ENCODE data around the gene PRICKLE2.

Gene PRICKLE2

DNA sequence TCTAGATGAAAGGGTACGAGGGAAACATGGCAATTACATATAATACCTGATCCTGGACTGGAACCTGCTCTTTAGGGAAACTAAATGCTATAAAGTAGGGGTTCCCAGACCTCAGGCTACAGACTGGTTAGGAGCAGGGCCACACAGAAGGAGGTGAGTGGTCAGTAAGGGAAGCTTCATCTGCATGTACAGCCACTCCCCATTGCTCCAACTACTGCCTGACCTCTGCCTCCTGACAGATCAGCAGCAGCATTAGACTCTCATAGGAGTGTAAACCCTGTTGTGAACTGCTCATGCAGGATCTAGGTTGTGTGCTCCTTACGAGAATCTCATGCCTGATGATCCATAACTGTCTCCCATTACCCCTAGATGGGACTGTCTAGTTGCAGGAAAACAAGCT is 123.1 kb downstream of the PRICKLE2 start:
- Histone ChIP-seq H3K27ac (ENCODE audit: insufficient read depth in 1 of 2, low read depth in 1 of 2, low read length in 2 of 2, poor library complexity in 1 of 2, severe bottlenecking in 2 of 2) (no peak overlapping the region), H3K4me1 (ENCODE audit: control extremely low read depth in 1 of 4, control insufficient read depth in 4 of 4, insufficient read depth in 4 of 4, low read length in 3 of 4) (no peaks in the 10 kb centered on the region), H3K9me3 (ENCODE audit: control extremely low read depth in 1 of 5, control insufficient read depth in 4 of 5, insufficient read depth in 2 of 5, low read depth in 1 of 5, low read length in 4 of 5) (no peaks in the 10 kb centered on the region), H3K36me3 (ENCODE audit: control insufficient read depth in 4 of 4, insufficient read depth in 4 of 4, low read length in 3 of 4) (no peaks in the 10 kb centered on the region), H3K27me3 (replicated peaks in 2 of 5; ENCODE audit: control insufficient read depth in 4 of 5, insufficient read depth in 5 of 5, low read length in 4 of 5) (no peaks in the 10 kb centered on the region), H3K4me3 (ENCODE audit: control insufficient read depth in 1 of 7, extremely low read depth in 1 of 7, insufficient read depth in 4 of 7, low read depth in 2 of 7, low read length in 6 of 7) (no peak overlapping the region)
- 100% methylated on average over 2 of the region's 2 CpGs for WGBS (ENCODE audit: insufficient coverage)
- ChIA-PET POLR2A (no interaction called here), CTCF (no interaction called here)
- no peak for DNase-seq

DNA sequence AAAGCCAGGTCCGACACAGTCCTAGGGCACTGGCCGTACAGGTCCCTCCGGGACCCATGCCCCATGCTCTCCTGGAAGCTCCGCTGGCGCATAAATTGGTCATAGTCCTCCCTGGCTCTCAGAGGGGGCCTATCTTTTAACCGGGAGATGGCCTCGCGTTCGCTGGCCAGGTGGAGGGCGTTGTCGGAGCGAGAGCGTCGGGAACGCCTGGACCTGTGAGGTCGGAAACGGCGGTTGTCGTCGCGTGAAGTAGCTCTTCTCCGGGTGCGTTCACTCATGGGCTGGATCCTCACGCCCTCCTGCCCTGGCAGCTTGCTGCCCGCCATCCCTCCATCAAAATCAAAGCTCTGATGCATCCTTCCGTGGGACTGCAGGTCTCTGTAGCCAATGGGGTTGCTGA is 126.0 kb downstream of the PRICKLE2 start:
- no peak for DNase-seq
- no peak overlapping the region for H3K4me3 ChIP-seq (ENCODE audit: control insufficient read depth in 1 of 7, extremely low read depth in 1 of 7, insufficient read depth in 4 of 7, low read depth in 2 of 7, low read length in 6 of 7)
- H3K9me3 ChIP-seq (ENCODE audit: control extremely low read depth in 1 of 5, control insufficient read depth in 4 of 5, insufficient read depth in 2 of 5, low read depth in 1 of 5, low read length in 4 of 5) = no peaks in the 10 kb centered on the region
- WGBS (ENCODE audit: insufficient coverage) = 98% methylated on average over 25 of the region's 26 CpGs
- no peaks in the 10 kb centered on the region for H3K4me1 ChIP-seq (ENCODE audit: control extremely low read depth in 1 of 4, control insufficient read depth in 4 of 4, insufficient read depth in 4 of 4, low read length in 3 of 4)
- ChIA-PET POLR2A (interaction anchor here (0.7 kb wide), 1 partner anchor 438 kb away, joined by 3 read pairs; no protein-coding TSS in a partner anchor), CTCF (no interaction called here)
- no peaks in the 10 kb centered on the region for H3K36me3 ChIP-seq (ENCODE audit: control insufficient read depth in 4 of 4, insufficient read depth in 4 of 4, low read length in 3 of 4)
- H3K27me3 ChIP-seq (replicated peaks in 2 of 5; ENCODE audit: control insufficient read depth in 4 of 5, insufficient read depth in 5 of 5, low read length in 4 of 5) = no peaks in the 10 kb centered on the region
- no peak overlapping the region for H3K27ac ChIP-seq (ENCODE audit: insufficient read depth in 1 of 2, low read depth in 1 of 2, low read length in 2 of 2, poor library complexity in 1 of 2, severe bottlenecking in 2 of 2)

DNA sequence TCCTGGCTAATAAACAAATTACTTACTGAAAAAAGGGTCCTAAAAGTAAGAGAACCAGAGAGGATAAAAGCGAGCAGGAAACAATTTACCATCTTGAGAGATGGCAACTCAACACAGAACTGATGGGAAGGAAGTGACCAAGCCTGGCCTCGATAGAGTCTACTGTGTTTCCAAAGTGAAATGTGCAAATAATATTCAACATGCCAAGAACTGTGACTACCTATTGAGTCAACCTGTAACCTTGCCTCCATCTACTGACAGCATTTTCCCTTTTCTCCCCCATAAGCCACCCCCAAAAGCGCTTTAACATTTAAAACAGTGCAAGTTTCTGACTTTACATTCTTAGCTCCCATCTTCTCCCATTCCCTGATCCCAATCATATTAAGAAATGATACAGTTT is 126.6 kb downstream of the PRICKLE2 start:
- Histone ChIP-seq H3K27me3 (replicated peaks in 2 of 5; ENCODE audit: control insufficient read depth in 4 of 5, insufficient read depth in 5 of 5, low read length in 4 of 5) (no peaks in the 10 kb centered on the region), H3K27ac (ENCODE audit: insufficient read depth in 1 of 2, low read depth in 1 of 2, low read length in 2 of 2, poor library complexity in 1 of 2, severe bottlenecking in 2 of 2) (no peak overlapping the region), H3K4me1 (ENCODE audit: control extremely low read depth in 1 of 4, control insufficient read depth in 4 of 4, insufficient read depth in 4 of 4, low read length in 3 of 4) (no peaks in the 10 kb centered on the region), H3K4me3 (ENCODE audit: control insufficient read depth in 1 of 7, extremely low read depth in 1 of 7, insufficient read depth in 4 of 7, low read depth in 2 of 7, low read length in 6 of 7) (no peak overlapping the region), H3K36me3 (ENCODE audit: control insufficient read depth in 4 of 4, insufficient read depth in 4 of 4, low read length in 3 of 4) (no peaks in the 10 kb centered on the region), H3K9me3 (ENCODE audit: control extremely low read depth in 1 of 5, control insufficient read depth in 4 of 5, insufficient read depth in 2 of 5, low read depth in 1 of 5, low read length in 4 of 5) (no peaks in the 10 kb centered on the region)
- no peak for DNase-seq
- ChIA-PET POLR2A (interaction anchor here (0.7 kb wide), 1 partner anchor 439 kb away, joined by 3 read pairs; no protein-coding TSS in a partner anchor), CTCF (no interaction called here)
- 94% methylated on average over 2 of the region's 3 CpGs for WGBS (ENCODE audit: insufficient coverage)

DNA sequence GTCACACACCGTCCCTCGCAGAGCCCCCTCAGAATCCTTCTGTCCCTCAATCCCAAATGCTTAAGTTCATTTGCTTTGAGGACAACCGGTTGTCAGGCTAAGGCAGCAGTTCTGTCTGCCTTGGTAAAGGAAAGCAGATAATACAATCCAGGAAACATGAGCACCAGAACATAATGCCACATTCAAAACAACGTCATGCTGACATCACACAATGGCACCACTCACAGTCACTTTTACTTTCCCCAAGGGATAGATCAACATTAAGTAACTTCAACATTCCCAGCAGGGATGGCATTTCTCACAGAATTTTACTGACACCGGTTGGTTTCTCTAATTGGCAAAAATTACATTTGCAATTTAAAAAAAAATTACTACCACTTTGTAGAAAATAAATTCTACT is 127.3 kb downstream of the PRICKLE2 start:
- ChIA-PET POLR2A (no interaction called here), CTCF (no interaction called here)
- DNase-seq = no peak
- H3K4me1 ChIP-seq (ENCODE audit: control extremely low read depth in 1 of 4, control insufficient read depth in 4 of 4, insufficient read depth in 4 of 4, low read length in 3 of 4) = no peaks in the 10 kb centered on the region
- H3K9me3 ChIP-seq (ENCODE audit: control extremely low read depth in 1 of 5, control insufficient read depth in 4 of 5, insufficient read depth in 2 of 5, low read depth in 1 of 5, low read length in 4 of 5) = no peaks in the 10 kb centered on the region
- H3K27ac ChIP-seq (ENCODE audit: insufficient read depth in 1 of 2, low read depth in 1 of 2, low read length in 2 of 2, poor library complexity in 1 of 2, severe bottlenecking in 2 of 2) = no peak overlapping the region
- WGBS (ENCODE audit: insufficient coverage) = 90% methylated on average over 4 of the region's 5 CpGs
- no peaks in the 10 kb centered on the region for H3K36me3 ChIP-seq (ENCODE audit: control insufficient read depth in 4 of 4, insufficient read depth in 4 of 4, low read length in 3 of 4)
- H3K27me3 ChIP-seq (replicated peaks in 2 of 5; ENCODE audit: control insufficient read depth in 4 of 5, insufficient read depth in 5 of 5, low read length in 4 of 5) = no peaks in the 10 kb centered on the region
- H3K4me3 ChIP-seq (ENCODE audit: control insufficient read depth in 1 of 7, extremely low read depth in 1 of 7, insufficient read depth in 4 of 7, low read depth in 2 of 7, low read length in 6 of 7) = no peak overlapping the region

DNA sequence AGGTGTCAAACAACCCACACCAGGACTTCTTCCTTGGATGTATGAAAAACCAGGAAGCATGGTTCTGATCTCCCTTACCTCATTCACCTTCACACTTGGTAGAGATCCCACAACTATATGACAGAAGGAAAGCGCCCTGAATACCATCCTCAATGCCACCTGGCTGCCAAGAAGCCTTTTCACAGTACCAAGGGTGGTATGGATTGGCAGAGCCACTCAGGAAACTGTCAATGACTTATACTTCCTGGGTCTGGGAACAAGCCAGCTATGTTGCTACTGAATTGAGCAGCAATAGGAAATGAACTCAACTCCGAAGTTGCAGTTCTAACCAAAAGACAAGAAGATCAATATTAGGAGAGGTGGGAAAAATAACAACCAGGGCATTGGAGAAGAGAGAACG is 129.5 kb downstream of the PRICKLE2 start:
- ChIA-PET POLR2A (no interaction called here), CTCF (no interaction called here)
- Histone ChIP-seq H3K27me3 (replicated peaks in 2 of 5; ENCODE audit: control insufficient read depth in 4 of 5, insufficient read depth in 5 of 5, low read length in 4 of 5) (no peaks in the 10 kb centered on the region), H3K4me3 (ENCODE audit: control insufficient read depth in 1 of 7, extremely low read depth in 1 of 7, insufficient read depth in 4 of 7, low read depth in 2 of 7, low read length in 6 of 7) (no peak overlapping the region), H3K4me1 (ENCODE audit: control extremely low read depth in 1 of 4, control insufficient read depth in 4 of 4, insufficient read depth in 4 of 4, low read length in 3 of 4) (no peaks in the 10 kb centered on the region), H3K9me3 (ENCODE audit: control extremely low read depth in 1 of 5, control insufficient read depth in 4 of 5, insufficient read depth in 2 of 5, low read depth in 1 of 5, low read length in 4 of 5) (no peaks in the 10 kb centered on the region), H3K27ac (ENCODE audit: insufficient read depth in 1 of 2, low read depth in 1 of 2, low read length in 2 of 2, poor library complexity in 1 of 2, severe bottlenecking in 2 of 2) (no peak overlapping the region), H3K36me3 (ENCODE audit: control insufficient read depth in 4 of 4, insufficient read depth in 4 of 4, low read length in 3 of 4) (no peaks in the 10 kb centered on the region)
- 94% methylated on average over 2 of the region's 3 CpGs for WGBS (ENCODE audit: insufficient coverage)
- DNase-seq = no peak

DNA sequence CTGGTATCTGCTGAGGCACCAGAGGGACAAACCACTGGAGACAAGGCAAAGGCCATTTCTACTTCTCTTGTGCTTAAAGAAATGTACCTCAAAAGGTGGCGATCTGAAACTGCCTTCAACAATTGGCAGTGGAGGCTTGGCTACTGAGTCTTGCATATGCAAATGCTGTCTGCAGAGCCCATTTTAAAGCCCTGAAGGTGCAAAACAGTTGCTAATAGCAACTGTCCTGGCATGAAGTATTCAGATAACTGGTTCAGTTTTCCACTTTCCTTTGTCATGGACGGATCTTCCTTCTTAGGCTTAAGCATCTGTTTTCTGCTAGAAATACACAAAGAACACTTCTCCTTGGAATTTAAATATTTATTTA is 130.6 kb downstream of the PRICKLE2 start:
- H3K27me3 ChIP-seq (replicated peaks in 2 of 5; ENCODE audit: control insufficient read depth in 4 of 5, insufficient read depth in 5 of 5, low read length in 4 of 5) = no peaks in the 10 kb centered on the region
- H3K36me3 ChIP-seq (ENCODE audit: control insufficient read depth in 4 of 4, insufficient read depth in 4 of 4, low read length in 3 of 4) = no peaks in the 10 kb centered on the region
- no peak overlapping the region for H3K27ac ChIP-seq (ENCODE audit: insufficient read depth in 1 of 2, low read depth in 1 of 2, low read length in 2 of 2, poor library complexity in 1 of 2, severe bottlenecking in 2 of 2)
- H3K4me1 ChIP-seq (ENCODE audit: control extremely low read depth in 1 of 4, control insufficient read depth in 4 of 4, insufficient read depth in 4 of 4, low read length in 3 of 4) = no peaks in the 10 kb centered on the region
- DNase-seq = no peak
- H3K9me3 ChIP-seq (ENCODE audit: control extremely low read depth in 1 of 5, control insufficient read depth in 4 of 5, insufficient read depth in 2 of 5, low read depth in 1 of 5, low read length in 4 of 5) = no peaks in the 10 kb centered on the region
- no peak overlapping the region for H3K4me3 ChIP-seq (ENCODE audit: control insufficient read depth in 1 of 7, extremely low read depth in 1 of 7, insufficient read depth in 4 of 7, low read depth in 2 of 7, low read length in 6 of 7)
- CTCF ChIA-PET = no interaction called here
- POLR2A ChIA-PET = no interaction called here
- WGBS (ENCODE audit: insufficient coverage) = 100% methylated on average over 1 of the region's 2 CpGs

DNA sequence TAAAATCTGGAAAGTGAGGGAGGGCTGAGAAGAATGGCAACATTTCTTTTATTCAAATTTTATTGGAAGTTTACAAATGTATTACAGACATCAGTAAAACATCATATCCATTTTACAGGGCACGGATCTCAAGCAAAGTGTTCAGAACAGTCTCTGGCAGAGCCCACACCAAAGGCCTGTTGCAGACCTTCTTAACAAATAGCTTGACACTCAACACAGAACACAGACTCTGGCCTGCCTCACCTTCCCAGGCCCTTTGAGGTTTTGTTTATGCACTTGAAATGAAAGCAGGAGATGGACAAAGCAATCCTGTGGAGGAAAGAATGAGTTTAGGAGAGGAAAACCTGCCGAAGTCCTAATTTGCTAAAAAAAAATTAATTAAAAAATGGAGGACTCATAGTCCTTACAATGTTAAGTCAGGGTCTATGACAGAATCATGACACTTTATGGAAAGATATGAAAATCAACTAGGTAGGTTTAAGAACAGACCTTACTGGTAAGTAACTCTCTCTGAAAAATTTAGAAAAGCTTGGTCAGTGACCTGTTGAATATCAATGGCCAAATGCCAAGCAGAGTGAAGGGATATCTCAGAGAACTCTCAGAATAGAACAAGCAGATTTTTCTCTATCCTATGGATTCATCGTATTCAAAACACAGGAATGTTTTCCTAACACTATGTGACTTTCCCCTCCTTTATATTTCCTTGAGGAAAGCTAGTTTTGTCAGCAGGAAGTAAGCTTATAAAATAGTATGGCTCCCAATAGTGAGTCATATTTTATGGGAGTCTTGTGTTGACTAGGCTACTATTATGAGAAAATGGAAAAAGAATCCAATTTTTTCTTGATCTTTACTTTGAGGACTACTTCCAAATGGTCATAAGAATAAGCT is 131.2 kb downstream of the PRICKLE2 start:
- Histone ChIP-seq H3K9me3 (ENCODE audit: control extremely low read depth in 1 of 5, control insufficient read depth in 4 of 5, insufficient read depth in 2 of 5, low read depth in 1 of 5, low read length in 4 of 5) (no peaks in the 10 kb centered on the region), H3K4me3 (ENCODE audit: control insufficient read depth in 1 of 7, extremely low read depth in 1 of 7, insufficient read depth in 4 of 7, low read depth in 2 of 7, low read length in 6 of 7) (no peak overlapping the region), H3K4me1 (ENCODE audit: control extremely low read depth in 1 of 4, control insufficient read depth in 4 of 4, insufficient read depth in 4 of 4, low read length in 3 of 4) (no peaks in the 10 kb centered on the region), H3K36me3 (ENCODE audit: control insufficient read depth in 4 of 4, insufficient read depth in 4 of 4, low read length in 3 of 4) (no peaks in the 10 kb centered on the region), H3K27me3 (replicated peaks in 2 of 5; ENCODE audit: control insufficient read depth in 4 of 5, insufficient read depth in 5 of 5, low read length in 4 of 5) (no peaks in the 10 kb centered on the region), H3K27ac (ENCODE audit: insufficient read depth in 1 of 2, low read depth in 1 of 2, low read length in 2 of 2, poor library complexity in 1 of 2, severe bottlenecking in 2 of 2) (no peak overlapping the region)
- ChIA-PET POLR2A (no interaction called here), CTCF (no interaction called here)
- WGBS (ENCODE audit: insufficient coverage) = 80% methylated on average over 1 of the region's 3 CpGs
- DNase-seq = no peak

All from common myeloid progenitor, CD34-positive (primary cell).